Mammary microvascular endothelial cell (primary cell): Measurements from ENCODE around the gene ZNF728. TPM values are rescaled to one million over a fixed set of nuclear protein-coding genes. Genes with fewer than 3 reads are reported as not detected.

Source experiments
- total RNA-seq: library from RNA; depleted of rRNA; stranded (reverse); fragments of >200 nt; gene quantifications from 2 replicates; pipeline ENCODE4 v1.2.3, GENCODE V29; 2015

Gene ZNF728
- total RNA-seq, result not detected in 2 replicates

DNA sequence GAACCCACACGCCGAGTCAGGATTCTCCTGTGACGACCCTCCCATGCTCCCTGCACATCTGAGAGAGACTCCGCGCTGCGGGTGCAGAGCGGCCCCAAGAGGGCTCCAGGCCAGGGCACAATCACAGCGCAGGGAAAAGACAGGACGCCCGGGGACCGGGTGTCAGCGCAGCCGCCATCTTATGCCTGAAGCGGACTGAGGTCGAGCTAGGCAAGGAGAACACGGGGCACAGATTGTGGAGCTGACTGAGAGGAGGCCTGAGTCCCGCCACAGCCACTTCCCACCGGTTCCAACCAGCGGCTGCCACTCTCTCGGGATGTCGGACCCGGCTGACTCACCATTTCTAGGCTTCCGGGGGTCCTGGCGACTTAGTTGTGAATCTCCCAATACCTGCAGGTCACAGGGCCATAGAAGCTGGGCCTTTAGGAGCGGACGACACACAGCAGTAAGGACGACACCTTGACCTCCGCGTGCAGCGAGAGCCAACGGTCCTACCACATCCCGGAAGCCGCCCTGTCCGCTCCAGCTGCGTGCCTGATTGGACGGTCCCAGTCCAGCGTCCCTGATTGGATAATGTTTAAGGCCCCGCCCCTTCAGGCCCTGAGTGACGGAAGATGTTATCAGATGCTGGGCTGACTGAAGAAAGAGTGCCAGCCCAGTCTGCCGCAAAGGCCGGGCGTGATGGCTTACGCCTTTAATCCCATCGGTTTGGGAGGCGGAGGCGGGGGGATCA, at the start of gene ZNF728:
Gene ZNF728 (minus strand): TSS at position 487 of the 733 bp plus-strand sequence. CDS start 146 bp downstream, at position 341.

Other genes starting within 250 kb of the ZNF728 start
- not detected in 2 replicates for gene ZNF99, start 219.0 kb downstream of the ZNF728 start, total RNA-seq
- not detected in 2 replicates for gene ZNF723, start 170.9 kb downstream of the ZNF728 start, total RNA-seq
- gene ZNF730, start 113.8 kb upstream of the ZNF728 start, total RNA-seq, result 2.0 and 2.4 TPM in 2 replicates
- 5.0 and 5.2 TPM in 2 replicates for gene ZNF724, start 247.2 kb upstream of the ZNF728 start, total RNA-seq